ENCODE results near the gene APBA1. TPM values are rescaled to one million over a fixed set of nuclear protein-coding genes. Genes with fewer than 3 reads are reported as not detected.

Gene APBA1
- polyA plus RNA-seq, 1 of the 3 experiments (the other 2 are of a cell fraction) = 3.1 TPM

- Histone ChIP-seq H3K4me1 (ENCODE audit: control insufficient read depth in 1 of 2, insufficient read depth in 2 of 2, low read depth in 1 of 2, low read length in 1 of 2) (peaks cover 0 to 4% of the 10 kb centered on the region in 2 experiments; a peak in 2 of 4 replicates), H3K9me2 (no peaks in the 10 kb centered on the region), H3F3A (replicated peaks; ENCODE audit: insufficient read depth) (peaks cover 4% of the 10 kb centered on the region), H3K4me2 (no peak overlapping the region), H3K27ac (ENCODE audit: low read depth in 2 of 2, low read length in 1 of 2) (no peak overlapping the region), H3K4me3 (ENCODE audit: low read depth in 2 of 2, low read length in 1 of 2) (no peak overlapping the region), H2AFZ (ENCODE audit: low read depth) (no peak overlapping the region), H3K36me3 (replicated peaks in 1 of 2; ENCODE audit: control insufficient read depth in 1 of 2, insufficient read depth in 2 of 2, low read length in 1 of 2) (no peaks in the 10 kb centered on the region), H4K20me1 (ENCODE audit: insufficient read depth) (no peaks in the 10 kb centered on the region), H3K9me3 (no peaks in the 10 kb centered on the region), H3K27me3 (ENCODE audit: insufficient read depth) (no peaks in the 10 kb centered on the region), H3K79me2 (ENCODE audit: insufficient read depth) (no peaks in the 10 kb centered on the region), H3K9ac (no peak overlapping the region)
- 72% methylated on average over 3 of the region's 3 CpGs for WGBS (ENCODE audit: low lambda C conversion rate)
- ChIA-PET POLR2A (no interaction called here), CTCF (interaction anchor here (0.7 to 6.9 kb wide), 10 partner anchors 13 to 383 kb away, joined by 3 to 157 read pairs (median 4); no protein-coding TSS in a partner anchor)
- TF ChIP-seq MXI1 (IDR thresholded peaks at IDR 0.05; ENCODE audit: low read depth, low read length) (no peak), MEF2A (IDR thresholded peaks at IDR 0.05; ENCODE audit: borderline replicate concordance, low read depth) (no peak), TCF12 (IDR thresholded peaks at IDR 0.05) (no peak), TAF1 (IDR thresholded peaks at IDR 0.05; ENCODE audit: borderline replicate concordance, low read depth, low read length) (no peak), EP300 (IDR thresholded peaks at IDR 0.05; ENCODE audit: borderline replicate concordance in 1 of 2, low read depth in 1 of 2, low read length in 1 of 2) (no peak)
- no peak for DNase-seq
These were observed 123.5 kb downstream of the APBA1 start for GRCh38 chr9:69548681-69549080.

GRCh38 chr9:69546265-69546664 is 125.9 kb downstream of the APBA1 start:
- peak; percentile 53 for DNase-seq
- CTCF ChIA-PET = interaction anchor here (1.0 to 6.9 kb wide), 15 partner anchors 10 to 706 kb away, joined by 3 to 157 read pairs (median 4); partner anchors contain the start of gene APBA1
- H3K9ac ChIP-seq = no peak overlapping the region

More at GRCh38 chr9:69546265-69546664, 125.9 kb downstream of the APBA1 start:
- Histone ChIP-seq H3F3A (replicated peaks; ENCODE audit: insufficient read depth) (peaks cover 4% of the 10 kb centered on the region), H3K4me2 (no peak overlapping the region), H3K36me3 (replicated peaks in 1 of 2; ENCODE audit: control insufficient read depth in 1 of 2, insufficient read depth in 2 of 2, low read length in 1 of 2) (no peaks in the 10 kb centered on the region), H3K9me2 (no peaks in the 10 kb centered on the region), H2AFZ (ENCODE audit: low read depth) (no peak overlapping the region), H4K20me1 (ENCODE audit: insufficient read depth) (no peaks in the 10 kb centered on the region), H3K4me3 (ENCODE audit: low read depth in 2 of 2, low read length in 1 of 2) (no peak overlapping the region), H3K79me2 (ENCODE audit: insufficient read depth) (no peaks in the 10 kb centered on the region), H3K9me3 (no peaks in the 10 kb centered on the region), H3K4me1 (ENCODE audit: control insufficient read depth in 1 of 2, insufficient read depth in 2 of 2, low read depth in 1 of 2, low read length in 1 of 2) (peaks cover 0 to 16% of the 10 kb centered on the region in 2 experiments; a peak in 2 of 4 replicates), H3K27ac (ENCODE audit: low read depth in 2 of 2, low read length in 1 of 2) (no peak overlapping the region), H3K27me3 (ENCODE audit: insufficient read depth) (no peaks in the 10 kb centered on the region)
- POLR2A ChIA-PET = no interaction called here
- TF ChIP-seq SMC3 (IDR thresholded peaks at IDR 0.05; ENCODE audit: low read depth, low read length) (peak; percentile 75), CTCF (IDR thresholded peaks at IDR 0.05) (peak; percentile 56), ZBTB33 (IDR thresholded peaks at IDR 0.05; ENCODE audit: borderline replicate concordance, low read depth) (no peak), POLR2AphosphoS5 (IDR thresholded peaks at IDR 0.05; ENCODE audit: low read depth, low read length) (no peak), RXRA (IDR thresholded peaks at IDR 0.05; ENCODE audit: borderline replicate concordance, low read depth) (no peak), RAD21 (IDR thresholded peaks at IDR 0.05; ENCODE audit: low read length) (peak; percentile 84), MAX (IDR thresholded peaks at IDR 0.05; ENCODE audit: low read depth) (no peak)
- WGBS (ENCODE audit: low lambda C conversion rate) = 69% methylated on average over 4 of the region's 4 CpGs
